Gastroesophageal sphincter (tissue), 3 donors: ENCODE data around the gene IL1B.

Experiments
- CTCF ChIP-seq, 4 experiments: fragments of 200-600 bp in 2 of 4; fragments of 450-650 bp in 2 of 4; sonication (generic) in 1 of 4; IDR thresholded peaks; one replicate each; pipeline ENCODE4 v1.5.1; 2017 to 2019; ENCODE audit warnings: antibody characterized with exemption in 4 of 4, mild to moderate bottlenecking in 2 of 4, moderate library complexity in 2 of 4
- EP300 ChIP-seq: sonication (generic); formaldehyde crosslinking; IDR thresholded peaks from one replicate; pipeline ENCODE4 v1.6.1; 2017; ENCODE audit warnings: antibody characterized with exemption, mild to moderate bottlenecking
- POLR2A ChIP-seq, 2 donors: fragments of 450-650 bp; IDR thresholded peaks; one replicate each; pipeline ENCODE4 v1.6.1; 2017; ENCODE audit warnings: antibody characterized with exemption in 2 of 2, mild to moderate bottlenecking in 2 of 2, moderate library complexity in 1 of 2
- POLR2AphosphoS5 ChIP-seq: sonication (generic); formaldehyde crosslinking; IDR thresholded peaks from one replicate; pipeline ENCODE4 v1.6.1; 2017; ENCODE audit warnings: antibody characterized with exemption

GRCh38 chr2:112824694-112825085, 11.9 kb downstream of the IL1B start:
- TF ChIP-seq EP300 (no peak), CTCF (IDR thresholded peaks at IDR 0.05) (no peak), POLR2AphosphoS5 (no peak), POLR2A (IDR thresholded peaks at IDR 0.05) (no peak)
